DMS79 treated with DMSO at 0.1 percent for 48 hours (cell line): ENCODE measurements around the gene SCRN1.

ENCODE experiments used
- DNase-seq: peaks from one replicate; lab custom pipeline; 2025; lab: John Stamatoyannopoulos, UW

SCRN1 gene

DNA sequence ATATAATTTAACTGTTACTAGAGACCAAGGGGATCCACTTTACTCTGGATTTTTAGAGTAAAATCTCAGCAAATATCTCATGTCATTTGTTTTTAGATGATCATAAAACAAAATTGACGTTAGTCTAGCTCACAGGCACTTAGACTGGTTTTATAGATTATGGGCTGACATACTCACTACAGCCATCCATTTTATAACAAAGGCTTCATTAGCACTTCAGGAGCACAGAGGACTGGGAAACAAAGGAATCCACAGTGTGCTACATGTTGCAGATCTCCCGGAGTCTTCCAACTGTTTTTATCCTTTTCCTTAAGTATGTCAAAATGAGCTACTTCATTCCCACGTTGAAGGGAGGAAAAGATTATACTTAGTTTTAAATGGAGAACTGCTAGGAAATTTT is 15.9 kb upstream of the SCRN1 start:
- no peak for DNase-seq

DNA sequence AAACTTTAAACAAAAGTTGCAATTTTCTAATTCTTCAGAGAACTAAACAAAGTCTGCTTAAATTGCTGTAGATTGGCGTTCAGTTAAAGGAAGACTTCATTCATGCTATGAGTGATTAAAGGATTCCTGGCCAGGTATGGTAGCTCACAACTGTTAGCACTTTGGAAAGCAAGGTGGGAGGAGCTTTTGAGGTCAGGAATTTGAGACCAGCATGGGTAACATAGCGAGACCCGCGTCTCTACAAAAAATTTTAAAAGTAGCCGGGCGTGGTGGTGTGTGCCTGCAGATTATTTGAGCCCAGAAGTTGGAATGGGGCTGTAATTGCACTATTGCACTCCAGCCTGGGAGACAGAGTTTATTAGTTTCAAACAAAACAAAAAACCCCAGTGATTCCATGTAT is 13.5 kb upstream of the SCRN1 start:
- no peak for DNase-seq

DNA sequence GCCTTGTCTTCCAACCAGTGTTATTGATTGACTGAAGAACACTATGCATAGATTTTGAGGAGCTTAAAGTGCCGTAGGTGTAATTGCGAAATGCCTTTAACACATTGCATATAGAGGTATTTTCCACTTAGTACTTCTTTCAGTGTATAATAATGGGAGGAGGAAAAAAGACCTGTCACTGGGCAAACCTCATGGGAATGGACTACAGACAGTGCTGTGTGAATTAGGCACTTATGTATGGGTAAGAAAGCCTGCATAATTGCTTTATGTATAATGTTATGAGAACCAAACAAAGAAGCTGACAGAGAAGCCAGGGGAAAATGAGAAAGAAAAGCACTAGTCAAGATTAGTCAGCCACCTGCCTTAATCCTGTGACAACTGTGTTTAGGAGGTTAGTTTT is 12.4 kb upstream of the SCRN1 start:
- peak; percentile 59 for DNase-seq

DNA sequence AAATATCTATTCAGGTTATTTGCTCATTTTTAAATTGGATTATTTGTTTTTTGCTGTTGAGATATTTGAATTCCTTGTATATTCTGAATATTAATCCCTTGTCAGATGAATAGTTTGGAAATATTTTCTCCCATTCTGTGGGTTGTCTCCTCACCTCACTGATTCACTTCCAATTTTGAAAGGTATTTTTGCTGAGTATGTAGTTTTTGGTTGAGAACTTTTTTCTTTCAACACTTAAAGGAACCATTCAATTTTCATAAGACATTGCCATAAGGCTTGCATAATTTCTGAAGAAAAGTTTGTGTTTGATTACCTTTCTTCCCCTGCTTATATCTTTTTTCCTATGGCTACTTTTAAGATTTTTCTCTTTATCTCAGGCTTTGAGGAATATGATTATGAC is 8.9 kb upstream of the SCRN1 start:
- no peak for DNase-seq

DNA sequence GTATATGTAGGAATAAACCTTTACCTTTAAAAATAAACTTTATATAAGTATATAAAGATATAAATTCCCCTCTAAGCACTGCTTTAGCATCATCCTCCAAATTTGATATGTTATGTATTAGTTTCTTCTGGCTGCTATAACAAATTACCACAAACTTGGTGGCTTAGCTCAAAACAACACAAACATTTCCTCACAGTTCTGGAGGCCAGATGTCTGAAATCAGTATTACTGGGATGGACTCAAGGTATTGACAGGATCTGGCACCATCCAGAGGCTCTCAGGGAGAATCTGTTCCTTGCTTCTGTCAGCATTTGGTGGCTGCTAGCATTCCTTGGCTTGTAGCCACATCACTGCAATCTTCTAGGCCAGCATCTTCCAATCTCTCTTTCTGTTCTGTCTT is 6.7 kb upstream of the SCRN1 start:
- no peak for DNase-seq

DNA sequence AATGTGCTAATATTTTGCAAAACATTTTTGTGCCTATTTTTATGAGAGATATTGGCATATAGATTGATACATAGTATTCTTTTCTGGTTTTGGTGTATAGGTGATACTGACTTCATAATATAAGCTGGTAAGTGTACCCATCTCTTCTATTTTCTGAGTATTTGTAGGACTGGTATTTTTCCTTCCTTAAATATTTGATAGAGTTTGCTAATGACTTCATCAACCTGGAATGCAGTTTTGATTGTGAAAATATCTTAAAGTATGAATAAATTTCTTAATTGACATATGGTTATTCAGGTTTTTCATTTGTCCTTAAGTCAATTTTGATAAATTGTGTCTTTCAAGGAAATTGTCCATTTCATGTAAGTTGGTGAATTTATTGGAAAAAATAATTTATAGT is 6.1 kb upstream of the SCRN1 start:
- no peak for DNase-seq

DNA sequence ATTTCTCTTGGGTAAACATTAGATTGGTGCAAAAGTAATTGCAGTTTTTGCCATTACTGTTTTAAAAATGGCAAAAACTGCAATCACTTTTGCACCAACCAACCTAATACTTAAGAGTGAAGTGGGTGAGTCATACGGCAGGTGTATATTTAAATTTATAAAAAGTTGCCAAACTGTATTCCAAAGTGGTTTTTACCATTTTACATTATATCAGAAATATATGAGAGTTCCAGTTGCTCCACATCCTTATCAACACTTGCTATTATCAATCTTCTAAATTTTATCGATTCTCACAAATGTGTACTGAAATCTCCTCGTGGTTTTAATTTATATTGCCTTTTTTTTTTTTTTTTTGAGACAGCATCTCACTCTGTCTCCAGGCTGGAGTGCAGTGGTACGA is 3.5 kb upstream of the SCRN1 start:
- no peak for DNase-seq

DNA sequence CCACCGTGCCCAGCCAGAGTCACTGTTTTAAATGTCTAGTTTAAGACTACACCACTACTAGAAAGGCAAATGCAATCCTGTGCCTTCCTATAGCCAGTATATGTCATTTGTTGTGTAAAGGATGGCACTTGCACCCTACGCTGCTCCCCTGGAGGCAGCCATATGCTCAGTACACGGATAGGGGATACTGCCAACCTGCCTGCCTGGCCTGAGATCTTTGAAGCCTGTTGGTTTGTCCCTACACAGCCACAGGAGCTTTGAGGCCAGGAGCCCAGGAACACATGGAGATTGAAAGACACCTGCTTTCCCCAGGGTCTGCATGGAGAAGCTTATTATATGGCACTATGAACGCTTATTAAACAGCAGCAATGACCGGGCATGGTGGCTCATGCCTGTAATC is 2.3 kb upstream of the SCRN1 start:
- no peak for DNase-seq

DNA sequence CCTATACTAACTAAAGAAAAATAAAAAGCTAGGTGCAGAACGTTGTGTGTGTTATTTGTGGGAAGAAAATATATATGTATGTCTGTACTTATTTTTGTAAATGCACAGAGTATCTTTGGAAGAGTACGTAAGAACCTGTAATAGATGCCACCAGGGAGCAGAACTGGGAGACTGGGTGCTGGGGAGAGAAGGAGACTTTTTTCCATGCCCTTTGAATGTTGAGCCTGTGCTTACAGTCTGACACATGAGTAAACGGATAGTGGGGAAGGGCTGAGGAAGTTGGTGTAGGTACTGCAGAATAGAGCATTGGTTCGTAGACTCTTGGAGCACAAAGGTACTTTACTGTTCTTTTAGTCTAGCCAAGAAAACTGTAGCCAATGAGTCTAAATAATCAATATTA is 1.3 kb upstream of the SCRN1 start:
- no peak for DNase-seq

DNA sequence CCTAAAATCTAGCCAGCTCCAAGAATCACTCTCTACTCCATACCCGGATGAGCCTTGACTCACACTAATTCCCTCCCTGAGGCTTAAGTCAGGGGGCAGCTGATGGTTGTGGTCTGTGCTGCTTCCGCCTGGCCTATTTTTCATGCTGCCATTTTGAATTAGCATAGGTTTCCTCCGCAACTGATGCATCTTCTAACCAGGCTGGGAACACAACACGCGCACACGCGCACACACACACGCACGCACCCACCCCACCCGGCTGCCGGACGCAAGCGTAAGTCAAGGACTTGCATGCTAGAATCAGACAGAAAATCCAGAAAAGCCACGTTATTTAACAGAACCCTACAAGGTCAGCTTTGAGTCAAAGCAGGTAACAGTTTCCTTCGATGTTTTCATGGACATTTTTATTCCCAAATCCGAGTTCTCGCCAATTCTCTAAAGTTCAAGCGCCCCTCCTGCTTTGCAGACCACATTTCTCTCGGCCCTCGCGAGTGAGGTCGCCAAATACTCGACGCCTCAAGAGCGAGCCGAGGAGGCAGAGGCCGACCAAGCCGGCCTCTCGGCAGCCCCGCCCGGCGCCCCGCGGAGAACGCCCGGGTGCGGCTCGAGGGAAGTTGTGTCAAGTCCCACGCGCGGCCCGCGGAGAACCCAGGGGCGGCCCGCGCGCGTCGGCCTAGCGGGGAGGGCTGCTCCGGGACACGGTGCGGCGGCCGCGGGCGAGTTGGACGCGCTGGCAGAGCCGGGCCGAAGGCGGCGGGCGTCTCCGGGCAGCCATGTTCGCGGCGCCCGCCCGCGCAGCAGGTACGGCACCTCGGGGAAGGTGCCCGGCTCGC is 961 bp downstream of the SCRN1 start:
- peak; percentile 50 for DNase-seq

DNA sequence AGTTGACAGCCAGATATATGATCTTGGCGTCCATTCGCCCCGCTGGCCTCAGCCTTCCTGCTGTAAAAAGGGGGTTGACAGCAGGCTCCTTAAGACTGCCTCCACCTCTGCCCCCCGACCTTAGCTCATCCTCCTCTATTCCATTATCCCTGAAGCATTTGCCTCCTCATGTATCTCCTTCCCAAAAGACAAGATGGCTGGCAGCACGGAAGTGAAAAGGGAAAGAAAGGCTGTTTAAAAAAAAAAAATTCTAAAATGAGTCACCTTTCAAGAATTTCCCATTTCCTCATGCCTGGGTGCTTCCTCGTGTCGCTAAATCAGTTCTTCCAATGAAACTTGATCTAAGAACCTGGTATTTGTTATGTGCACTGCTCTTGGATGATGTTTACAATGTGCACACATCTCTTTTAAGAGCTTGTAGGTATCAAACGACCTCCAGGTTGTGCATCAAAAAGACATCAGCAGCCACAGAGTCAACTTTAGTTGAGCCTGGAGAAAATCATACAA is 1.7 kb downstream of the SCRN1 start:
- DNase-seq, result peak; percentile 26

DNA sequence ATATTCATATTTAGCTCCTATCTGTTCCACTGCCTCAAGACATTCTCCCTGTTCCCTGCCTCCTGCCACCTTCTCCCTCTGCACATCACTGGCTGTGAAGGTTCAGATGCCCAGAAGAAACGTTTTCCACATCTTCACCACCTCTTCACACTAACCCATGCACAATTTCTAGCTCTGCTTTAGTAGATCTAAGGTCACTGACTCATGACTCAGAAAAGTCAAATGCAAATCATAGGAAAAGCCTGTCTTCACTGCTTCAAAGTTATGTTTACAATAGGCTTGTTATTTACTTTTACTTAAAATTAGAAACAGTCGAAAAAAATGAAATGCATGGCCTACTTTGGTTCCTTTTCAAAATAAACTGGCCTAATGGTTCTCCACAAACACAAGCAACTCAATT is 2.5 kb downstream of the SCRN1 start:
- DNase-seq, result no peak

DNA sequence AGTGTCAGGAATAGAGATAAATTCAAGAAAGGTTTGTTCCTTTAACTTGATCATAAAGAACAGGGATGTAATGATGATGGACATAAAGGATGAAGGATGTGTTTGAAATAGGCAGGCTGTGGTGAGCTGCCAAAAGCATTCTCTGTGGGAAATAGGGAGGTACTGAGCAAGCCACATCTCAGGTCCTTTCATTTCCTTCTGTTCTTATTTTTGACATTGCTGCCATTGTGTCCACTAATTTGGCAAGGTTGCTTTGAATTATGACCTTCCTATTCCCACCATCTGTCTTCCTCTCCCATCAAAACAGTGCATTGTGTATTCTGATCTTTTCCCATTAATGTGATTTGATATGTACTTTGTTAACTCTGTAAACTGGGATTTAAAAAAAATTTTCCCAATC is 9.4 kb downstream of the SCRN1 start:
- no peak for DNase-seq

DNA sequence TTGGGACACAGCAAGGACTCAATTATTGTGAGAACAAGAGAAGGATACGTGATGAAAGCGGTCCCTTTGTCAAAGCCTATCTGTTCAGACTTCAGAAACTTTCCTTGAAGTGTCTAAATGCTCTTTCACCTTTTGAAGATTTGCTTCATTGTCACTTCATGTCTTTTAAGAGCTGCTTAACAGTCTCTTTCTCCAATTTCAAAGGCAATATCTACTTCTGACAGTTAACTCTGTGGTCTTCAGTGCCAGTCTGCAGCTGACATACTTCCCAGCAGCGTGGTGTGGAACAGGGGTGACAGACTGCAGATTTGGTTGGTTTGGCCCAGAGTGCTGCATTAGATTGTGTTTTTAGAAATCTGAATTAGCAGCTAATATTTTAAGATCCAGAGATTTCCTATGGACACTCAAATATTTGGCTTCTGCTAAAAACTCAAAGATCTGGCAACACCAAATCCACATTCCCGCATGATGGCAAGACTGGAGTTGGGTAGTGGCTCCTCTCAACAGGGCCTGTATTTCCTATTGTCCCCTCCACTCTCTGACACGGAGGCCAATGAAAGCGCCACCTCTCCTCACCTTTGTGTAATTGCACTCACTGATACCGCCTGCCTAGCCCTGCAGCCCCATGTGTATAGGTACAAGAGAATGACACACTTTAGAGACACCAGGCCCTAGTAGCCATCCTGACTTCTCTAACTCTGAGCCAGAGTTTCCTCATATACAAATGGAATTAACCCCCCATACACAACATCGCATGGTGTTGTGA is 11.5 kb downstream of the SCRN1 start:
- DNase-seq, result no peak

DNA sequence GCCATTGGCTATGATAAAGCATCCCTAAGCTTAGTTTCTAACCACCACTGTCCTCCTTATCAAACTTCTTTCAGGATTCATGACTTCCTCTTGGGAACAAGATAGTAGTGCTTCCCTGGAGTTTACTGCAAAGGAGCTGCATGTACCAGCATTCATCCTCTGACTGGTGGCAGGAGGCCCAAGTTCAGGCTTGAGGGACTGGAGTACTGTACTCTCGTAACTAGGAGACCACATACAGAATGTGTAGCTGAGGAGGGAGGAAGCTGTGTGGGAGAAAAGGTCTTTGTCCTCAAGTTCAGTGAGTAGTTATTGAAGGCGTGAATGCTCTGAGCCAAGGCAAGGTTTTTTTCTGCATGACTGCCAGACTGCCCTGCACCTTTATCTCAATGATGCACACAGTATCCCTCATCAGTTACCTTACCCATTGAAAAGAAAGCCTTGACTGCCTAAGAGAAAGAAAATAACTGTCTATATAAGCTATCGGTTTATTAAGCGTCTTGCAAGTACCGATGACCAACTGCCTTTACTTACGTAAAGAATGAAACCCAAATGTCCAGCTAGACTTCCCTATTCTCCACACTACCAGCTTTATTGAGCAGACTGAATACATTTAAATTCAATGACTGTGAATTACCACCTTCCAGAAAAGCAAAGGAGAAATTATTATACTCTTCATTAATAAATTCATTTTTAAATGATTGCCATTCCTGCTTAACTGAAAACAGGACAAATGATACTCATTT is 12.8 kb downstream of the SCRN1 start:
- no peak for DNase-seq

DNA sequence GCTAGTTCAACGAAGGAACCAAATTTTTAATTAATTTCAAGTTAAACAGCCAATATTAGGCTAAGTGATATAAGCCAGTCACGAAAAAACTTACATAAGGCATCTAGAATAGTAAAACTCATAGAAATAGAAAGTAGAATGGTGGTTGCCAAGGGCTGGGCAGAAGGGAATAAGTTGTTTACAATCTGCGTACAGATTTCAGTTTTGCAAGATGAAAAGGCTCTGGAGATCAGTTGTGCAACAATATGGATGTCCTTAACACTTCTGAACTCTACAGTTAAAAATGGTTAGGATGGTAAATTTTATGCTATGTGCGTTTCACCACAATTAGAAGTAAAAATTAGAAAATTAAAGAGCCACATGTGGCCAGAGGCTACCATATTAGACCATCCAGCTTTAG is 13.3 kb downstream of the SCRN1 start:
- no peak for DNase-seq

DNA sequence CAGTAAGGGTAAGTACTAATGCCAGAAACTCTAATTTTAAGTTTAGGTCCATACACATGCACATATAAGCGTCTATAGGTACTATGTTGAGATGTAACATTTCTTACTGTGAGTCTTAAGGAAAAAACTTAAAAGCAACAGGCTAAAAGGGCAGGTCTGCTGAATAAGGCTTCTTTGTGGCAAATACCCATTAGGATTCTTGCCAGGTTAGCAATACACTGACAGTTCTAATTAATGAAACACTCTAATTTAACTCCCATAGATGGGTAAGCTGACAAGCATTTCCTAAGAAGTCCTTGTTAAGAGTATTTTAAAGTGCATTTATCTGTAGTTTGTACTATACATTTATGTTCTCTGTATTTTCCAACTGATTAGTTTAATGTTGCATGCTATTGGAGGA is 14.0 kb downstream of the SCRN1 start:
- DNase-seq, result no peak

DNA sequence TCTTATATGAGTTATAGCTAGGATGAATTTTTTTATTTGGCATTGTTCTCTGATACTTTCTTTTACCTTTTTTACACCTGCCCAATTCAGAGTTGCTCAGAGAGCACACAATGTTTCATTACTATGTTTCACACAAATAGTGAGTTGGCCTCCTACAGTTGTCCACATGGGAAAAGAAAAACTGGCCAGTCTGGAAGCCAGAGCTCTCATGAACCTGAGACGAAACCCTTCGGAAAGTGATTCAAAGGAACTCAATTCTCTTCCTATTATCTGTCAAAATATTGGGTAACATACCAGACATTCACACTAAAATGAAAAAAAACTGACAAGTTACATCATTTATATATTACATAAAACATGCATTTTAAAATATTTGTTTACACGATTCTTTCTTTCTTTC is 15.3 kb downstream of the SCRN1 start:
- no peak for DNase-seq

DNA sequence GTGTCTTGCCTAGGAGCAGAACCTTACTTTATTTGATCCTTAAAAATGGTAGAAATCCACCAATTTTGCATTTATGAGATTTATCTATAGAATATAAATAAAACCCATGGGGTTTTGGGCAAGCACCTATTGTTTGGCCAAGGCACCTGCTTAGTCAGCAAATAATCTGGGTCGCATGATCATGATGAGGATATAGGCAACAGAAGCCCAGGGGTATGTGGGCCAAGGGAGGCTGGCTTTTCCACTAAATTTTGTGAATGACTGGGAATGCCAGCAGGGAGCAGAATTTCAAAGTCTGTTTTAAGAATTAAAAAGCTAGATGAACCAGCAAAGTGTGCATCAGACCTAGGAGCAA is 17.3 kb downstream of the SCRN1 start:
- no peak for DNase-seq

DNA sequence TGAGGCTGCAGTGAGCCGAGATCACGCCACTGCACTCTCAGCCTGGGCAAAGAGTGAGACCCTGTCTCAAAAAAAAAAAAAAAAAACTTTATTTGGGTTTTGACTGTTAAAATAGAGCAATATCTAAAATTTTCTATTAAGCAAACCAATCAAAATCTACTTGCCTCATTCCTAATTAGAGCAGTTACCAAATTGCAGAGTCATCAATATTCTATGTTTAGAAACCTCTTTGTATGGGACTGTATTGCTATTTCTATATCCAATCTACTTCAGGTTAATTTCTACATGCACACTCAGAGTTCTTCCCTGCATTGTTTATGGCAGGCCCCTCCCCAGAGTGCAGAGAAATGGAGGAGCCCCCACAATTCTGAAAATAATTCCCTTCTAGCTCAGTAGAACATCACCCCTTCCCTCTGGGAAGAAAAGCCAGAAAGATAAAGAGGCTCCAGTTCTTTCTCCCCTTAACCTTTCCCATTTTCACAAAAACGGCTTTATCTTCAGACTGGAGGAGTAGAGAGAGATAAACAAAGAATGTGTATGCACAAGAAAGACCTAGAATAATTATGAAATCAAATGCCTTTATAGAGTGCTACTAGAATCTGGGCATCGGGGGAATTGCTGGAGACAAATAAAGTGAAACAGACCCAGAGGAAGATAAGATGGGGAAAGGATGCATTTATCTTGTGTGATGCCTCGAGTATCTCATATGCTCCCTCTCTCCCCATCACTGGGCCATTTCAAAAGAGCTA is 17.9 kb downstream of the SCRN1 start:
- no peak for DNase-seq

DNA sequence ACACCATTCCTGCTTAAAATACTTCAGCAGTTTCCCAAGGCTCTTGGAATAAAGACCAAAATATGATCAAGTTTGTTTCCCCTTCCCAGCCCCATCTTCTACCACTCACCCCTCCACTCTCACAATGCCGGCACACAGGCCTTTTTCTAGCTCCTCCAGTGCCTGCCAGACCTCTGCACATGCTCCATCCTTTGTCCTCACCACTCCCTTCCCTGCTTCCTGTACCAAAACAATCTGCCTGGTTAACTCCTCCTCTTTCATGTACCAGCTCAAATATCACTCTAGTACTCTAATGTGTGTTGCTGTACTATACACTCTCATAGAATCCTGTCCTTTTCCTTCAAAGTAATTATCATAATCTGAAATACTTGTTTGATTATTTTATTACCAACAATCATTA is 19.4 kb downstream of the SCRN1 start:
- DNase-seq, result no peak

DNA sequence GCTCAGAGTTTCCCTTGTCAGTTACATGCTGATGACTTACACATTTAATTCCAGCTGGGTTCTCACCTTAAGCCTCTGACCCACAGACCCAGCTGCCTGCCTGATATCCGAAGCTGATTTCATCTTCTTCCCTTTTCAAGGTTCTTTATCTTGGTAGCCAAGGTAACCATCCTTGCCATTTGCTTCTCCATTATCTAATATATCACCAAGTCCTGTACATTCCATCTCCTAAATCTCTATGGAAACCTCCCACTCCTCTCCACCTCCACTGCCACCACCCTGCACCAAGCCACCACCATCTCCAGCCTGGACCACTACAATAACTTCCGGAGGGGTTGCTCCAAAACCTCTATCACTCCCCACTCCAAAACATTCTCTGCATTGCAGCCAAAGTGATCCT is 19.9 kb downstream of the SCRN1 start:
- no peak for DNase-seq
